IMR-90 (cell line): ENCODE measurements around the gene BHLHE23. TPM values are rescaled to one million over a fixed set of nuclear protein-coding genes. Genes with fewer than 3 reads are reported as not detected.

Source experiments
- ATAC-seq: fragments of 200-7000 bp; cut with Tn5 transposase; 2 replicates; pipeline ENCODE4 v1.9.1; 2020; ENCODE audit warnings: low read depth, mild to moderate bottlenecking, moderate library complexity
- BruUV-seq: library from RNA; stranded (reverse); fragments of 400-500 nt; replicated peaks from 2 replicates; lab custom pipeline; 2021; lab: Mats Ljungman, UMichigan
- CTCF ChIA-PET: fragments of 300-600 bp; formaldehyde crosslinking; extraction: SDS; loops from one replicate; lab custom pipeline; 2021; ENCODE audit warnings: antibody characterized with exemption; lab: Yijun Ruan, JAX
- POLR2A ChIA-PET: fragments of 300-600 bp; sonication (Branson Sonifier 250); formaldehyde crosslinking; loops from one replicate; lab custom pipeline; 2022; ENCODE audit warnings: antibody characterized with exemption; ENCODE audit not compliant: unreplicated experiment; lab: Charles Lee
- DNase-seq: peaks from one replicate; pipeline ENCODE4 v3.0.0; 2013
- H2AFZ ChIP-seq: replicated peaks from 2 replicates; pipeline ENCODE3; 2013; ENCODE audit warnings: low read length, mild to moderate bottlenecking; ENCODE audit not compliant: poor library complexity
- H2AK5ac ChIP-seq: 2 replicates; pipeline ENCODE4 v1.6.1; 2013; ENCODE audit warnings: low read depth, low read length, inconsistent platforms
- H2AK9ac ChIP-seq: replicated peaks from 2 replicates; pipeline ENCODE3; 2013; ENCODE audit warnings: mild to moderate bottlenecking, low read depth, low read length, moderate library complexity; ENCODE audit not compliant: poor library complexity
- H2BK120ac ChIP-seq: 2 replicates; pipeline ENCODE4 v1.6.1; 2013; ENCODE audit warnings: low read depth, low read length, inconsistent platforms
- H2BK15ac ChIP-seq: 3 replicates; pipeline ENCODE4 v1.6.1; 2013; ENCODE audit warnings: low read depth, low read length, inconsistent platforms
- H2BK20ac ChIP-seq: 2 replicates; pipeline ENCODE4 v1.6.1; 2013; ENCODE audit warnings: low read depth, mild to moderate bottlenecking, inconsistent platforms, low read length, moderate library complexity
- H2BK5ac ChIP-seq: 2 replicates; pipeline ENCODE4 v1.6.1; 2013; ENCODE audit warnings: mild to moderate bottlenecking, low read depth, low read length, inconsistent platforms; ENCODE audit not compliant: poor library complexity, severe bottlenecking
- H3K14ac ChIP-seq: replicated peaks from 2 replicates; pipeline ENCODE4 v1.6.1; 2013; ENCODE audit warnings: low read depth, low read length, inconsistent platforms
- H3K18ac ChIP-seq: 2 replicates; pipeline ENCODE4 v1.6.1; 2013; ENCODE audit warnings: low read depth, low read length, control low read depth
- H3K23ac ChIP-seq: 2 replicates; pipeline ENCODE4 v1.6.1; 2013; ENCODE audit warnings: low read depth, low read length, inconsistent platforms
- H3K27ac ChIP-seq: 2 replicates; pipeline ENCODE4 v1.5.1; 2013; ENCODE audit warnings: mild to moderate bottlenecking, control low read depth, low read length; ENCODE audit not compliant: insufficient read depth
- H3K27me3 ChIP-seq: 2 replicates; pipeline ENCODE4 v1.6.1; 2013; ENCODE audit warnings: low read length; ENCODE audit not compliant: control insufficient read depth, insufficient read depth
- H3K36me3 ChIP-seq: 2 replicates; pipeline ENCODE4 v1.6.1; 2013; ENCODE audit warnings: low read length, mixed read lengths; ENCODE audit not compliant: control insufficient read depth, insufficient read depth
- H3K4ac ChIP-seq: 2 replicates; pipeline ENCODE4 v1.6.1; 2013; ENCODE audit warnings: low read depth, low read length, inconsistent platforms
- H3K4me1 ChIP-seq: 2 replicates; pipeline ENCODE4 v1.6.1; 2013; ENCODE audit warnings: low read length, mixed read lengths; ENCODE audit not compliant: control insufficient read depth, insufficient read depth
- H3K4me2 ChIP-seq: 2 replicates; pipeline ENCODE4 v1.6.1; 2013; ENCODE audit warnings: low read depth, mild to moderate bottlenecking, control low read depth, low read length, moderate library complexity
- H3K4me3 ChIP-seq: 2 replicates; pipeline ENCODE4 v1.5.1; 2013; ENCODE audit warnings: low read depth, mild to moderate bottlenecking, control low read depth, low read length, moderate library complexity; ENCODE audit not compliant: insufficient read depth
- H3K56ac ChIP-seq: 2 replicates; pipeline ENCODE4 v1.6.1; 2013; ENCODE audit warnings: low read length, inconsistent platforms; ENCODE audit not compliant: insufficient read depth; ENCODE audit errors: extremely low read depth
- H3K79me1 ChIP-seq, 2 experiments: 2 replicates each; pipeline ENCODE4 v1.6.1; 2013; ENCODE audit warnings: low read length in 2 of 2, inconsistent platforms in 1 of 2, low read depth in 1 of 2
- H3K9ac ChIP-seq: 2 replicates; pipeline ENCODE4 v1.6.1; 2013; ENCODE audit warnings: low read depth, low read length, control low read depth
- H3K9me1 ChIP-seq: 2 replicates; pipeline ENCODE4 v1.6.1; 2013; ENCODE audit warnings: low read length, inconsistent platforms; ENCODE audit not compliant: insufficient read depth
- H3K9me3 ChIP-seq: 2 replicates; pipeline ENCODE4 v1.6.1; 2013; ENCODE audit warnings: low read length; ENCODE audit not compliant: control insufficient read depth, insufficient read depth
- H4K20me1 ChIP-seq: 2 replicates; pipeline ENCODE4 v1.6.1; 2013; ENCODE audit warnings: low read length, inconsistent platforms; ENCODE audit not compliant: insufficient read depth
- H4K5ac ChIP-seq: 2 replicates; pipeline ENCODE4 v1.6.1; 2013; ENCODE audit warnings: mild to moderate bottlenecking, low read depth, low read length, control low read depth
- H4K8ac ChIP-seq, 2 experiments: 2 replicates each; pipeline ENCODE4 v1.6.1; 2013; ENCODE audit warnings: low read depth in 2 of 2, low read length in 2 of 2, control low read depth in 1 of 2, inconsistent platforms in 1 of 2
- H4K91ac ChIP-seq: 2 replicates; pipeline ENCODE4 v1.6.1; 2013; ENCODE audit warnings: low read depth, low read length, inconsistent platforms; ENCODE audit not compliant: insufficient read depth
- CEBPB ChIP-seq: IDR thresholded peaks from 2 replicates; pipeline ENCODE4 v1.6.1; 2012; ENCODE audit warnings: low read depth, low read length, improper control_type of control experiment
- MAFK ChIP-seq: IDR thresholded peaks from 2 replicates; pipeline ENCODE4 v1.6.1; 2012; ENCODE audit warnings: low read depth, low read length, improper control_type of control experiment
- MAZ ChIP-seq: IDR thresholded peaks from 2 replicates; pipeline ENCODE4 v1.6.1; 2012; ENCODE audit warnings: low read depth, mild to moderate bottlenecking, low read length, improper control_type of control experiment, moderate library complexity, borderline replicate concordance
- NFE2L2 ChIP-seq: fragments of 150-350 bp; IDR thresholded peaks from 2 replicates; pipeline ENCODE4 v1.6.1; 2016; ENCODE audit warnings: low read depth, mild to moderate bottlenecking, low read length
- SMC3 ChIP-seq: fragments of 150-350 bp; IDR thresholded peaks from 2 replicates; pipeline ENCODE4 v1.6.1; 2016; ENCODE audit warnings: low read depth, mild to moderate bottlenecking, antibody characterized with exemption, low read length, moderate library complexity
- WGBS, 2 experiments: methylation state at CpG; one replicate each; pipeline versions ENCODE4 v1.1.5 to v1.1.7; 2013; ENCODE audit warnings: missing lambda C conversion rate in 2 of 2; ENCODE audit not compliant: insufficient read length in 1 of 2; ENCODE audit errors: extremely low coverage in 2 of 2; 5-methylcytosine and 5-hydroxymethylcytosine counted together
- dilution Hi-C: fragments of 300-500 bp; cut with HindIII; formaldehyde crosslinking; loops from one replicate; pipeline ENCODE4 v1.14.3; 2018; ENCODE audit warnings: low sequenced_read_pairs; ENCODE audit not compliant: unreplicated experiment
- in situ Hi-C: fragments of 300-500 bp; cut with MboI; formaldehyde crosslinking; loops from 3 replicates; pipeline ENCODE4 v1.14.3; 2019; ENCODE audit warnings: low sequenced_read_pairs, inconsistent platforms, mixed read lengths
- intact Hi-C: fragments of 100-400 bp; cut with micrococcal nuclease; formaldehyde crosslinking; loops from 2 replicates; pipeline ENCODE4 v1.10.0; 2022
- polyA plus RNA-seq, 3 experiments: library from polyadenylated mRNA; depleted of rRNA; stranded (reverse); fragments of >200 nt; gene quantifications; 2 replicates each; pipeline ENCODE4 v1.2.3, GENCODE V29; 2012; ENCODE audit warnings: low replicate concordance in 1 of 3
- total RNA-seq: library from RNA; depleted of rRNA; stranded (reverse); fragments of >200 nt; gene quantifications from 2 replicates; pipeline ENCODE4 v1.2.3, GENCODE V29; 2012
- TF ChIP-seq, protein P1 (sequence below): fragments of 150-350 bp; IDR thresholded peaks from 2 replicates; pipeline ENCODE4 v1.6.1; 2016; ENCODE audit warnings: low read depth, mild to moderate bottlenecking, low read length, moderate library complexity, borderline replicate concordance

BHLHE23 gene
- total and polyA plus RNA-seq, 2 of the 4 experiments (the other 2 are of a cell fraction) = not detected

DNA sequence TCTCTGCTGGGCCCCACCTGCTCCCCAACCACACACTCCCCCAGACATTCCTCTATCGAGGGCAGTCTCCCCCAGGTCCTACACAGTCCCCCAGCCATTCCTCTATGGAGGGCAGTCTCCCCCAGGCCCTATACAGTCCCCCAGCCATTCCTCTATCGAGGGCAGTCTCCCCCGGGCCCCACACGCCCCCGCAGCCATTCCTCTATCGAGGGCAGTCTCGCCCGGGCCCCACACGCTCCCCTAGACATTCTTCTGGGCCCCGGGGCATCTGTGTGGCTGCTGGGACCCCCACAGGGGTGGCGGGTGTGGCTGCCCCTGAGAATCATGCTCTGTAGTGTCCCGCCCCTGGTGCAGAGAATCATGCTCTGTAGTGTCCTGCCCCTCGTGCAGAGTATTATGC lies 43.6 kb upstream of the BHLHE23 start:
- Histone ChIP-seq H2AK5ac (no peak overlapping the region), H4K8ac (no peak overlapping the region), H3K18ac (no peak overlapping the region), H3K14ac (no peak overlapping the region), H4K5ac (no peak overlapping the region), H2AK9ac (no peak overlapping the region), H3K9ac (no peak overlapping the region), H3K79me1 (no peaks in the 10 kb centered on the region), H3K23ac (no peak overlapping the region), H2BK120ac (no peak overlapping the region), H3K9me3 (peaks cover 6% of the 10 kb centered on the region; the same call in 1 of the 2 replicates), H3K27me3 (peaks cover 41% of the 10 kb centered on the region), H2BK15ac (no peak overlapping the region), H4K91ac (no peak overlapping the region), H3K4ac (no peak overlapping the region), H4K20me1 (no peaks in the 10 kb centered on the region), H2BK5ac (no peak overlapping the region), H2AFZ (no peak overlapping the region), H3K27ac (no peak overlapping the region), H3K4me2 (no peak overlapping the region), H3K9me1 (no peaks in the 10 kb centered on the region), H2BK20ac (no peak overlapping the region), H3K4me3 (no peak overlapping the region), H3K36me3 (no peaks in the 10 kb centered on the region), H3K4me1 (no peaks in the 10 kb centered on the region), H3K56ac (no peak overlapping the region)
- DNase-seq (no peak), ATAC-seq (no peak)
- WGBS, 2 experiments = 35% methylated on average over 4 of the region's 13 CpGs; no CpG with 5 or more reads in 1 of the 2 experiments
- TF ChIP-seq, protein P1, sequence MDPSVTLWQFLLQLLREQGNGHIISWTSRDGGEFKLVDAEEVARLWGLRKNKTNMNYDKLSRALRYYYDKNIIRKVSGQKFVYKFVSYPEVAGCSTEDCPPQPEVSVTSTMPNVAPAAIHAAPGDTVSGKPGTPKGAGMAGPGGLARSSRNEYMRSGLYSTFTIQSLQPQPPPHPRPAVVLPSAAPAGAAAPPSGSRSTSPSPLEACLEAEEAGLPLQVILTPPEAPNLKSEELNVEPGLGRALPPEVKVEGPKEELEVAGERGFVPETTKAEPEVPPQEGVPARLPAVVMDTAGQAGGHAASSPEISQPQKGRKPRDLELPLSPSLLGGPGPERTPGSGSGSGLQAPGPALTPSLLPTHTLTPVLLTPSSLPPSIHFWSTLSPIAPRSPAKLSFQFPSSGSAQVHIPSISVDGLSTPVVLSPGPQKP = no peak
- TF ChIP-seq SMC3 (no peak), NFE2L2 (no peak), MAZ (no peak), MAFK (no peak), CEBPB (no peak)
- POLR2A ChIA-PET = no interaction called here
- intact Hi-C loops = loop anchor here (10.0 kb wide), 1 partner anchor 134 kb away; no protein-coding TSS in a partner anchor
- no TSS peak for BruUV-seq
- in situ Hi-C loops = no loop called here
- dilution Hi-C loops = no loop called here
- CTCF ChIA-PET = no interaction called here
